Suprapubic skin (tissue), 3 donors: ENCODE data around the gene TGFBR3L.

ENCODE experiments used
- CTCF ChIP-seq, 2 donors: fragments of 200-600 bp in 1 of 2; fragments of 450-650 bp in 1 of 2; sonication (generic) in 1 of 2; IDR thresholded peaks; one replicate each; pipeline ENCODE4 v1.5.1; 2016 to 2019; ENCODE audit warnings: antibody characterized with exemption in 2 of 2, mild to moderate bottlenecking in 1 of 2, moderate library complexity in 1 of 2
- POLR2A ChIP-seq, 2 donors: fragments of 450-650 bp; IDR thresholded peaks; one replicate each; pipeline ENCODE4 v1.6.1; 2017; ENCODE audit warnings: antibody characterized with exemption in 2 of 2, mild to moderate bottlenecking in 2 of 2, moderate library complexity in 2 of 2

DNA sequence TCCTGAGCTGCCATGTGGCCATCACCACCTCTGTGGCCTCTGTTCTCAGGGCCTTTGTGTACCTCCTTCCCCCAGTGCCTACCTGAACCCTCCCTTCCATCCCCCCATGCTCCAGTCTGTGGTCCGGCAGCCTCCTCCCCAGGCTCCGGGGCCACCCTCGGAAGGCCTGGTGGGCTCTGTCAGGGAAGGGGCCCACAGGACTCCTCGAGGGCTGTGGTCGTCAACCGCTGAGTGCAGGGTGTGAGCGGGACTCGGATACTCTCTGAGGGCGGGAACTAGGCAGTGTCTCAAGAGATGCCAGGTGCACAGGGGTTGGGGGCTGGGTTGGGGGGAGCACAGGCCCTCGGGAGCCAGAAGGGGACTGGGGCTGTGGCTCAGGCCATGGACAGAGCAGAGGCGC lies 7.1 kb upstream of the TGFBR3L start:
- TF ChIP-seq POLR2A (IDR thresholded peaks at IDR 0.05) (no peak), CTCF (IDR thresholded peaks at IDR 0.05) (no peak)
